IPS DF 6.9 (cell line): ENCODE measurements around the gene SH3GLB1.
"Not testable (repeated sequence)": the region's sequence is repeated elsewhere in the genome, so short reads cannot be mapped to it uniquely, and the experiment has no call there.

ENCODE experiments used
- DNase-seq: peaks from one replicate; pipeline ENCODE4 v3.0.0-alpha.2; 2013; ENCODE audit warnings: low read depth, low spot score
- H3K27ac ChIP-seq: one replicate; pipeline ENCODE4 v1.5.1; 2013; ENCODE audit warnings: low read length, control low read depth
- H3K27me3 ChIP-seq: 2 replicates; pipeline ENCODE4 v1.6.1; 2013; ENCODE audit warnings: mild to moderate bottlenecking, low read length; ENCODE audit not compliant: control insufficient read depth, insufficient read depth
- H3K36me3 ChIP-seq: 2 replicates; pipeline ENCODE4 v1.6.1; 2013; ENCODE audit warnings: low read length; ENCODE audit not compliant: control insufficient read depth, insufficient read depth
- H3K4me1 ChIP-seq: 2 replicates; pipeline ENCODE4 v1.6.1; 2013; ENCODE audit warnings: low read length; ENCODE audit not compliant: control insufficient read depth, insufficient read depth
- H3K4me3 ChIP-seq: 2 replicates; pipeline ENCODE4 v1.5.1; 2013; ENCODE audit warnings: mild to moderate bottlenecking, low read length
- H3K9me3 ChIP-seq: 2 replicates; pipeline ENCODE4 v1.6.1; 2013; ENCODE audit warnings: low read length, inconsistent platforms; ENCODE audit not compliant: control insufficient read depth, insufficient read depth
- WGBS: extraction: QIAGEN DNeasy Blood & Tissue Kit; methylation state at CpG from one replicate; pipeline ENCODE4 v1.1.7; 2013; ENCODE audit warnings: mixed read lengths, missing lambda C conversion rate; ENCODE audit not compliant: insufficient read length, insufficient coverage; 5-methylcytosine and 5-hydroxymethylcytosine counted together

The SH3GLB1 gene

GRCh38 chr1:86704458-86704971, at the start of gene SH3GLB1:
Gene SH3GLB1, plus strand, starts transcription at chr1:86704576. Its CDS starts 324 bp downstream, at chr1:86704900.
- Histone ChIP-seq H3K4me1 (no peaks in the 10 kb centered on the region; the same call in 1 of the 2 replicates), H3K4me3 (peak within 1 kb of the TSS; percentile 97), H3K9me3 (no peaks in the 10 kb centered on the region), H3K27me3 (no peaks in the 10 kb centered on the region), H3K27ac (no peak within 1 kb of the TSS), H3K36me3 (no peaks in the 10 kb centered on the region)
- WGBS = no CpG with 5 or more reads among the region's 71 CpGs
- DNase-seq = peak; percentile 58

GRCh38 chr1:86658381-86658780, 46.0 kb upstream of the SH3GLB1 start:
- not testable (repeated sequence) for H3K27me3 ChIP-seq, H3K4me3 ChIP-seq, H3K36me3 ChIP-seq, DNase-seq, H3K27ac ChIP-seq, H3K9me3 ChIP-seq, H3K4me1 ChIP-seq
- no CpG with 5 or more reads among the region's 7 CpGs for WGBS

DNA sequence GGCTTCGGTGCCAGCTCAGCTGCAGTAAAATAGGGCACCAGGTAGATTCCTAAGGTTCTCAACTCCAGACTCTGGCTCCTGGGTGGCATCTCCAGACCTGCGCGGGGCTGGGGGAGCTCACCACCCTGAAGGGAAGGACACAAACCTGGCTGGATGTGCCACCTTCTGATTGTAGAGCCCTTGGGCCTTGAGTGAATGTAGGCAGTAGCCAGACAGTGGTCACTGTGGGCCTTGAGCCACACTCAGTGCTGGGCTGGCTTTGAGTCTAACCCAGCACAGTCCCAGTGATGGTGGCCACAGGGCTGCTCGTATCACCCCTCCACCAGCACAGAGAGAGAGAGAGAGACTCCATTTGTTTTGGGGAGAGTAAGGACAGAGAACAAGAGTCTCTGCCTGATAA, 38.0 kb upstream of the SH3GLB1 start:
- H3K9me3 ChIP-seq = no peaks in the 10 kb centered on the region
- no peak overlapping the region for H3K27ac ChIP-seq
- H3K4me3 ChIP-seq = no peak overlapping the region
- no peaks in the 10 kb centered on the region for H3K27me3 ChIP-seq
- WGBS = no CpG with 5 or more reads among the region's 4 CpGs
- no peaks in the 10 kb centered on the region for H3K36me3 ChIP-seq
- no peak for DNase-seq
- H3K4me1 ChIP-seq = no peaks in the 10 kb centered on the region

DNA sequence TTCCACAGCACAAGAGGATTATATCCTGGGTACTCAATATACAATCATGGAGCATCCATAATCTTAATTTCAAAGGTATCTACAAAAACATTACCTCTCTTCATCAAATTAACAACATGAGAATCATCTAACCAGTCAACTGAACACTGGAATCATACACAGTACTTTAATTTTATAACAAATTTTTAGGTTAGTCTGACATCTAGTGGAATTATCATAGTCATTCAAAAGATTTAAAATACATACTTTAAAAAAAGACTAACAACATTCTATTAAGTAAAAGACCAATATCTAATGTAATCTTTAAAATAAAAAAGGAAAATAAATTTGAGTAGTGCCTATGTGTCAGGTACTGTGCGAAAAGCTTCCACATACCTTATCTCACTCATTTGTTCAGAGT, 16.8 kb upstream of the SH3GLB1 start:
- Histone ChIP-seq H3K27me3 (no peaks in the 10 kb centered on the region), H3K4me1 (0 out of 2 replicates have a peak, but pooled peaks cover 1% of the 10 kb centered on the region), H3K27ac (no peak overlapping the region), H3K36me3 (no peaks in the 10 kb centered on the region), H3K9me3 (no peaks in the 10 kb centered on the region), H3K4me3 (no peak overlapping the region)
- no peak for DNase-seq
- no CpG with 5 or more reads among the region's 1 CpG for WGBS

DNA sequence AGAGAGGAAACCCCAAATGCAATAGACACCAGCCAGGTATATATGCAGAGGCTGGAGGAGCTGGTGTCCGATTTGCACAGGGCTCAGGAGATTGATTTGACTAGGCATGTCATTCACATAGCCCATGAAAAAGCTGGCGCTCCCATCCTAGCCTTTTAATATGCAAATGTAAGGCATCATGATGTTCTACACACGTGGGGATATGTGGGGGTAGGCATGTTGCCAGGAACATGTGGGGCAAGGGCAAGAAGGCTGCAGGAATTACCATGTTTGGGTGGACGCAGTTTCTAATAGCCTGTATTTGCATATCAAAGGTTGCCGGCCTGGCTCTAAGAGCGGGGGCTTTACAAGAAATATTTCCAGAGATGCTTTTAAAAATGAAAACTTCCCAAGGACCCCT, 11.7 kb upstream of the SH3GLB1 start:
- Histone ChIP-seq H3K9me3 (no peaks in the 10 kb centered on the region), H3K4me1 (0 out of 2 replicates have a peak, but pooled peaks cover 3% of the 10 kb centered on the region), H3K27me3 (no peaks in the 10 kb centered on the region), H3K36me3 (no peaks in the 10 kb centered on the region), H3K4me3 (no peak overlapping the region), H3K27ac (no peak overlapping the region)
- no peak for DNase-seq
- no CpG with 5 or more reads among the region's 6 CpGs for WGBS

GRCh38 chr1:86695400-86695799, 9.0 kb upstream of the SH3GLB1 start:
- no peak overlapping the region for H3K4me3 ChIP-seq
- H3K4me1 ChIP-seq = 0 out of 2 replicates have a peak, but pooled peaks cover 3% of the 10 kb centered on the region
- no peaks in the 10 kb centered on the region for H3K9me3 ChIP-seq
- H3K27ac ChIP-seq = no peak overlapping the region
- DNase-seq = no peak
- no peaks in the 10 kb centered on the region for H3K27me3 ChIP-seq
- WGBS = no CpG with 5 or more reads among the region's 2 CpGs
- no peaks in the 10 kb centered on the region for H3K36me3 ChIP-seq

- Histone ChIP-seq H3K9me3 (no peaks in the 10 kb centered on the region), H3K27me3 (no peaks in the 10 kb centered on the region), H3K27ac (no peak overlapping the region), H3K4me3 (no peak overlapping the region), H3K4me1 (0 out of 2 replicates have a peak, but pooled peaks cover 3% of the 10 kb centered on the region), H3K36me3 (no peaks in the 10 kb centered on the region)
- WGBS = no CpG with 5 or more reads among the region's 1 CpG
- DNase-seq = no peak
Observed at GRCh38 chr1:86696522-86696921, 7.9 kb upstream of the SH3GLB1 start.

DNA sequence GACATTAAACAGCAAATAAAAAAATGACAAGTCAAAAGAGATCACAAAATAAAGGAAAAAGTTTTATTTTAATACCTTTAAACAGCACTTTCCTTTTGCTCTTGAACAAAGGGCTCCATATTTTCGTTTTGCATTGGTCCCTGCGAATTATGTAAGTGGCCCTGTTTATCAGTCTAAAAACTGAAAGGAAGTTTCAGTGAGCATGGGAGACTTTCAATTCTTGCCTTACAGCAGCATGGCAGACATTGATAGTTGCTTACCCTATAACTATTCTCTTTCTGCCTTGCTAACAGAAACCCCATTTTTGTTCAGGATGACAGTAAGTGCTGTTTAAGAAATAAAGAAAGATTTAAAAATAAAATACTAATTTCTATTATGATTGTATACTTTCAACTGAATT, 5.2 kb upstream of the SH3GLB1 start:
- DNase-seq = no peak
- no peaks in the 10 kb centered on the region for H3K27me3 ChIP-seq
- WGBS = no CpG with 5 or more reads among the region's 2 CpGs
- no peaks in the 10 kb centered on the region for H3K36me3 ChIP-seq
- H3K9me3 ChIP-seq = no peaks in the 10 kb centered on the region
- H3K4me1 ChIP-seq = no peaks in the 10 kb centered on the region; the same call in 1 of the 2 replicates
- H3K27ac ChIP-seq = no peak overlapping the region
- no peak overlapping the region for H3K4me3 ChIP-seq

DNA sequence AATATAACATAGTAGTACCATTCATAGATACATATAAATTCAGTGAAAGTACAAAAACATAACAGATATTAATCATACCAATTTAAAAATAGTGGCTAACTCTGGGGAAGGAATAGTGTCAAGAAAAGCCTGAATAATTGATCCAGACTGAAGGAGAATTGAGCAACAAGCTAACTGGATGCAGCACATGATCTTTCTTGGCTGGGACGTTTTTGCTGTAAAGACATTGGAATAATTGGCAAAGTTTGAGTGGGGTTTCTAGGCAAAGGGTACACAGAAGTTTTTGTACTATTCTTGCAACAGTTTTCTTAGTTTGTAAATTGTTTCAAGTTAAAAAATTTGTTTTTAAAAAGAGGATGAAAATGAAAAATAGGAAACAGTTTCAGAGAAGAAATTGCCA, 2.6 kb upstream of the SH3GLB1 start:
- no peaks in the 10 kb centered on the region; the same call in 1 of the 2 replicates for H3K4me1 ChIP-seq
- H3K4me3 ChIP-seq = no peak overlapping the region
- H3K36me3 ChIP-seq = no peaks in the 10 kb centered on the region
- H3K9me3 ChIP-seq = no peaks in the 10 kb centered on the region
- no peaks in the 10 kb centered on the region for H3K27me3 ChIP-seq
- DNase-seq = no peak
- WGBS = no CpG with 5 or more reads among the region's 1 CpG
- no peak overlapping the region for H3K27ac ChIP-seq

GRCh38 chr1:86702954-86703494, 1.4 kb upstream of the SH3GLB1 start:
- WGBS = no CpG with 5 or more reads among the region's 5 CpGs
- H3K36me3 ChIP-seq, H3K4me3 ChIP-seq, H3K27ac ChIP-seq, H3K4me1 ChIP-seq, DNase-seq, H3K27me3 ChIP-seq, H3K9me3 ChIP-seq: not testable (repeated sequence)
